Stomach (tissue), 4 donors: ENCODE data around the gene ZFP64.

ENCODE experiments used
- EP300 ChIP-seq: sonication (generic); formaldehyde crosslinking; IDR thresholded peaks from one replicate; pipeline ENCODE4 v1.6.1; 2017; ENCODE audit warnings: antibody characterized with exemption
- TF ChIP-seq, protein P1 (sequence below), 7 experiments: fragments of 450-650 bp in 4 of 7; fragments of 200-600 bp in 3 of 7; sonication (generic) in 3 of 7; IDR thresholded peaks; one replicate each; pipeline ENCODE4 v1.5.1; 2016 to 2019; ENCODE audit warnings: antibody characterized with exemption in 7 of 7, control low read depth in 2 of 7, mild to moderate bottlenecking in 1 of 7

DNA sequence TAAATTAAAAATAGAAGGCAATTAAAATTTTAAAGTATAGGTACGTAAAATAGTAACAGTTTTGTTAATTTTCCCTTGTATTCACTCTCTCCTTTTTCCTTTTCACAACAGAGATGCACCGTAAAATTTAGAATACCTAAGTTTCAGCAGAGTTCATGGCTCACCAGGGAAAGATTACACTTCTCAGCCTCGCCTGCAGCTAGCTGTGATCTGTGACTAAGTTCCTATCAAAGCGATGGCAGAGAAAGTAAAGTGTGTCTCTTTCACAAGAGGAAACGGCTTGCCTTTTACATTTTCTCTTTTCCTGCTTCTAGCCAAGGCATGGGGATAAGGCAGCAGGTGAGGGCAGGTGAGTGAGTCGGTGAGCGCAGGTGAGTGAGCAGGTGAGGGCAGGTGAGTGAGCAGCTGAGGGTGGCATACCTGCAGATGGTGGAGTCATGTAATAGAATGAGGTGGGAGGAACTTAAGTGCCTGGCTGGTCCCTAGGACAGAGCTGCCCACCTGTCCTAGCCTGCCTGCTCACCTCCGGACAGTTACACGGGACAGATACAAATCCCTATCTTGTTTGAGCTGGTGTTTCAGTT, 30.9 kb downstream of the ZFP64 start:
- TF ChIP-seq, protein P1, sequence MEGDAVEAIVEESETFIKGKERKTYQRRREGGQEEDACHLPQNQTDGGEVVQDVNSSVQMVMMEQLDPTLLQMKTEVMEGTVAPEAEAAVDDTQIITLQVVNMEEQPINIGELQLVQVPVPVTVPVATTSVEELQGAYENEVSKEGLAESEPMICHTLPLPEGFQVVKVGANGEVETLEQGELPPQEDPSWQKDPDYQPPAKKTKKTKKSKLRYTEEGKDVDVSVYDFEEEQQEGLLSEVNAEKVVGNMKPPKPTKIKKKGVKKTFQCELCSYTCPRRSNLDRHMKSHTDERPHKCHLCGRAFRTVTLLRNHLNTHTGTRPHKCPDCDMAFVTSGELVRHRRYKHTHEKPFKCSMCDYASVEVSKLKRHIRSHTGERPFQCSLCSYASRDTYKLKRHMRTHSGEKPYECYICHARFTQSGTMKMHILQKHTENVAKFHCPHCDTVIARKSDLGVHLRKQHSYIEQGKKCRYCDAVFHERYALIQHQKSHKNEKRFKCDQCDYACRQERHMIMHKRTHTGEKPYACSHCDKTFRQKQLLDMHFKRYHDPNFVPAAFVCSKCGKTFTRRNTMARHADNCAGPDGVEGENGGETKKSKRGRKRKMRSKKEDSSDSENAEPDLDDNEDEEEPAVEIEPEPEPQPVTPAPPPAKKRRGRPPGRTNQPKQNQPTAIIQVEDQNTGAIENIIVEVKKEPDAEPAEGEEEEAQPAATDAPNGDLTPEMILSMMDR (IDR thresholded peaks at IDR 0.05), result no peak
- TF ChIP-seq EP300, result no peak
